Neural cell (in vitro differentiated cells): ENCODE measurements around the gene MYCBP. TPM values are rescaled to one million over a fixed set of nuclear protein-coding genes. Genes with fewer than 3 reads are reported as not detected.
"Not testable (repeated sequence)": the region's sequence is repeated elsewhere in the genome, so short reads cannot be mapped to it uniquely, and the experiment has no call there.

ENCODE experiments used
- H2AFZ ChIP-seq: fragments of 200-600, 300-800 bp; sonication (generic), shearing (Covaris generic); 2 replicates; pipeline ENCODE4 v1.6.0; 2014; ENCODE audit warnings: low read depth, mild to moderate bottlenecking, antibody characterized with exemption, low read length, moderate library complexity
- H3F3A ChIP-seq: fragments of 200-600 bp; shearing (Covaris generic); 2 replicates; pipeline ENCODE4 v1.6.1; 2016; ENCODE audit warnings: mild to moderate bottlenecking, moderate library complexity, mixed read lengths, antibody characterized with exemption, low read length; ENCODE audit not compliant: insufficient read depth, poor library complexity, severe bottlenecking
- H3K27ac ChIP-seq: fragments of 200-600, 300-800 bp; sonication (generic), shearing (Covaris generic); 2 replicates; pipeline ENCODE4 v1.5.1; 2014; ENCODE audit warnings: mild to moderate bottlenecking, low read length, moderate library complexity
- H3K27me3 ChIP-seq: fragments of 300-800, 200-600 bp; sonication (generic), shearing (Covaris generic); 2 replicates; pipeline ENCODE4 v1.6.0; 2014; ENCODE audit warnings: mild to moderate bottlenecking, low read depth, low read length, moderate library complexity; ENCODE audit not compliant: insufficient read depth
- H3K36me3 ChIP-seq: fragments of 300-800, 200-600 bp; sonication (generic), shearing (Covaris generic); 2 replicates; pipeline ENCODE4 v1.5.1; 2014; ENCODE audit warnings: mild to moderate bottlenecking, antibody characterized with exemption, low read length, moderate library complexity; ENCODE audit not compliant: insufficient read depth
- H3K4me2 ChIP-seq: fragments of 300-800, 200-600 bp; sonication (generic), shearing (Covaris generic); 2 replicates; pipeline ENCODE4 v1.6.0; 2014; ENCODE audit warnings: mild to moderate bottlenecking, low read length
- H3K4me3 ChIP-seq: fragments of 300-800, 200-600 bp; sonication (generic), shearing (Covaris generic); 2 replicates; pipeline ENCODE4 v1.5.1; 2014; ENCODE audit warnings: mild to moderate bottlenecking, low read length, moderate library complexity
- H3K79me2 ChIP-seq: fragments of 200-600 bp; shearing (Covaris generic); replicated peaks from 2 replicates; pipeline ENCODE4 v1.6.0; 2014; ENCODE audit warnings: mild to moderate bottlenecking, low read length, moderate library complexity; ENCODE audit not compliant: insufficient read depth
- H3K9ac ChIP-seq: fragments of 300-800, 200-600 bp; sonication (generic), shearing (Covaris generic); 2 replicates; pipeline ENCODE4 v1.6.1; 2016; ENCODE audit warnings: mild to moderate bottlenecking, low read length, mixed read lengths
- H3K9me2 ChIP-seq: fragments of 200-600 bp; shearing (Covaris generic); 2 replicates; pipeline ENCODE4 v1.6.1; 2016; ENCODE audit warnings: mild to moderate bottlenecking, low read length, mixed read lengths; ENCODE audit not compliant: insufficient read depth
- H3K9me3 ChIP-seq: fragments of 200-600, 300-800 bp; sonication (generic), shearing (Covaris generic); 2 replicates; pipeline ENCODE4 v1.6.1; 2016; ENCODE audit warnings: mild to moderate bottlenecking, mixed run types, low read length, moderate library complexity, mixed read lengths
- H4K20me1 ChIP-seq: fragments of 200-600 bp; shearing (Covaris generic); 2 replicates; pipeline ENCODE4 v1.6.1; 2016; ENCODE audit warnings: mild to moderate bottlenecking, mixed run types; ENCODE audit not compliant: insufficient read depth
- EP300 ChIP-seq: fragments of 450-650 bp; conservative IDR thresholded peaks from 2 replicates; pipeline ENCODE4 v1.6.1; 2014; ENCODE audit warnings: antibody characterized with exemption, mild to moderate bottlenecking, moderate library complexity; ENCODE audit not compliant: poor library complexity, severe bottlenecking
- MXI1 ChIP-seq: fragments of 450-650 bp; conservative IDR thresholded peaks from 2 replicates; pipeline ENCODE4 v1.6.1; 2014; ENCODE audit warnings: antibody characterized with exemption, mild to moderate bottlenecking; ENCODE audit not compliant: poor library complexity, severe bottlenecking
- POLR2AphosphoS5 ChIP-seq: IDR thresholded peaks from 2 replicates; pipeline ENCODE4 v1.6.1; 2012
- RAD21 ChIP-seq: fragments of 450-650 bp; conservative IDR thresholded peaks from 2 replicates; pipeline ENCODE4 v1.6.1; 2014; ENCODE audit warnings: antibody characterized with exemption, mild to moderate bottlenecking, moderate library complexity
- polyA plus RNA-seq: library from polyadenylated mRNA; depleted of rRNA; stranded (reverse); fragments of >200 nt; gene quantifications from 2 replicates; pipeline ENCODE4 v1.2.3, GENCODE V29; 2014
- TF ChIP-seq, protein P1 (sequence below): IDR thresholded peaks from 2 replicates; pipeline ENCODE4 v1.6.1; 2012; ENCODE audit warnings: borderline replicate concordance
- TF ChIP-seq, protein P2 (sequence below): fragments of 450-650 bp; IDR thresholded peaks from 2 replicates; pipeline ENCODE4 v1.5.1; 2014; ENCODE audit warnings: antibody characterized with exemption, mild to moderate bottlenecking, moderate library complexity; ENCODE audit not compliant: poor library complexity, severe bottlenecking

MYCBP gene
- polyA plus RNA-seq, 1 donor from 2014 or later, result 3.0 TPM

DNA sequence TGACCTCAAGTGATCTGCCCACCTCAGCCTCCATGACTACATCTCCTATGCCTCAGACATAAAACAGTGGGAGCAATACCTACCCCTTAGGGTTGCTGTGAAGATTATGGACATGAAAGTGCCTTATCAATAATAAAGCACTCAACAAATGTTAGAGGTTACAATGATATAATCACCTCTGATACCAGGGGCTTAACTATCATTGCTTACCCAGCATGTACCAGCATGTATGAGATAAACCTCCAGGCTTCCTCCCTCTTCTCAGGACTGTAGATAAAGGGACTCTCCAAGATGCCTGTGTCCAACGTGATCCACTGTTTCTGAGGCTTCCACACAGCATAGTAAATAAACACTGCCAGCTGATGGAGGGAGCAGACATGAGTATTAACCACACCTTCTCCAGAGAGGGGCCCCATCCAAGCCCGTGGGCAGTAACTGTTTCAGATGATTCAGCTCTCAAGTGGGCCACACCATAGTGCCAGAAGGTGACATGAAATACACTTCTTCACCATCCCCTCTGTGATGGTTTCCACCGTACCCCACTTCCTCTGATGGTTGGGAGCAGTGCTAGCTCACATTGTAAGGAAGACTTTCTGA, 42.3 kb upstream of the MYCBP start:
- Histone ChIP-seq H3K27me3 (no peaks in the 10 kb centered on the region), H3K9me3 (peaks cover 3% of the 10 kb centered on the region), H3K27ac (no peak overlapping the region), H3K4me3 (no peak overlapping the region), H3K79me2 (no peaks in the 10 kb centered on the region), H3K4me2 (no peak overlapping the region), H3K36me3 (no peaks in the 10 kb centered on the region), H3K9me2 (no peaks in the 10 kb centered on the region), H2AFZ (no peak overlapping the region), H3K9ac (no peak overlapping the region), H4K20me1 (no peaks in the 10 kb centered on the region), H3F3A (no peaks in the 10 kb centered on the region)
- TF ChIP-seq POLR2AphosphoS5 (no peak), EP300 (no peak), RAD21 (no peak)
- TF ChIP-seq, protein P1, sequence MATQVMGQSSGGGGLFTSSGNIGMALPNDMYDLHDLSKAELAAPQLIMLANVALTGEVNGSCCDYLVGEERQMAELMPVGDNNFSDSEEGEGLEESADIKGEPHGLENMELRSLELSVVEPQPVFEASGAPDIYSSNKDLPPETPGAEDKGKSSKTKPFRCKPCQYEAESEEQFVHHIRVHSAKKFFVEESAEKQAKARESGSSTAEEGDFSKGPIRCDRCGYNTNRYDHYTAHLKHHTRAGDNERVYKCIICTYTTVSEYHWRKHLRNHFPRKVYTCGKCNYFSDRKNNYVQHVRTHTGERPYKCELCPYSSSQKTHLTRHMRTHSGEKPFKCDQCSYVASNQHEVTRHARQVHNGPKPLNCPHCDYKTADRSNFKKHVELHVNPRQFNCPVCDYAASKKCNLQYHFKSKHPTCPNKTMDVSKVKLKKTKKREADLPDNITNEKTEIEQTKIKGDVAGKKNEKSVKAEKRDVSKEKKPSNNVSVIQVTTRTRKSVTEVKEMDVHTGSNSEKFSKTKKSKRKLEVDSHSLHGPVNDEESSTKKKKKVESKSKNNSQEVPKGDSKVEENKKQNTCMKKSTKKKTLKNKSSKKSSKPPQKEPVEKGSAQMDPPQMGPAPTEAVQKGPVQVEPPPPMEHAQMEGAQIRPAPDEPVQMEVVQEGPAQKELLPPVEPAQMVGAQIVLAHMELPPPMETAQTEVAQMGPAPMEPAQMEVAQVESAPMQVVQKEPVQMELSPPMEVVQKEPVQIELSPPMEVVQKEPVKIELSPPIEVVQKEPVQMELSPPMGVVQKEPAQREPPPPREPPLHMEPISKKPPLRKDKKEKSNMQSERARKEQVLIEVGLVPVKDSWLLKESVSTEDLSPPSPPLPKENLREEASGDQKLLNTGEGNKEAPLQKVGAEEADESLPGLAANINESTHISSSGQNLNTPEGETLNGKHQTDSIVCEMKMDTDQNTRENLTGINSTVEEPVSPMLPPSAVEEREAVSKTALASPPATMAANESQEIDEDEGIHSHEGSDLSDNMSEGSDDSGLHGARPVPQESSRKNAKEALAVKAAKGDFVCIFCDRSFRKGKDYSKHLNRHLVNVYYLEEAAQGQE, result no peak

DNA sequence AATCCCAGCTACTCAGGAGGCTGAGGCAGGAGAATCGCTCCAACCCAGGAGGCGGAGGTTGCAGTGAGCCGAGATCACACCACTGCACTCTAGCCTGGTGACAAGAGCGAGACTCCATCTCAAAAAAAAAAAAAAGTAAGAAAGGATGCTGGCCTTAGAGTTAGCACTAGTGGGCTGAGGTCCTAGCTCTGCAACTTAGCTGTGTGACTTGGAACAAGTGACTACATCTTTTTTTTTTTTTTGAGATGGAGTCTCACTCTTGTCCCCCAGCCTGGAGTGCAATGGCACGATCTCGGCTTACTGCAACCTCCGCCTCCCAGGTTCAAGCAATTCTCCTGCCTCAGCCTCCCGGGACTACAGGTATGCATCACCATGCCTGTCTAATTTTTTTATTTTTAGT, 41.8 kb upstream of the MYCBP start:
- not testable (repeated sequence) for H3K4me2 ChIP-seq, H3K79me2 ChIP-seq, H3K9ac ChIP-seq, H3K4me3 ChIP-seq, H2AFZ ChIP-seq, H3K9me2 ChIP-seq, H3K27ac ChIP-seq, H3K9me3 ChIP-seq, H4K20me1 ChIP-seq, H3K36me3 ChIP-seq, H3K27me3 ChIP-seq, H3F3A ChIP-seq

DNA sequence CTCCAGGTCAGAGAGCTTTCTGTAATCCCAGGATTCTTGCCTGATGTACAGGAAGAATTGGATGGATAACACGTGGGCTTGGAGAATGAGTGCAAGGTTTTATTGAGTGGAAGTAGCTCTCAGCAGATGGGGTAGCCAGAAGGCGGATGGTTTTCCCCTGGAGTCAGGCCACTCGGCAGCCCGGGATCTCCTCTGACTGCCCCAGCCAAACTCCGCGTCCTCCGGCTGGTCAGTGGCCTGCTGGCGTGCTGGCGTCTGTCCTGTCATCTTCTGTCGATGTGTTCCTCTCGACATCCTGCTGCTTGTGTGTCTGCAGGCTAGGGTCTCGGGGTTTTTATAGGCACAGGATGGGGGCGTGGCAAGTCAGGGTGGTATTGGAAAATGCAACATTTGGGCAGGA, 35.7 kb upstream of the MYCBP start:
- Histone ChIP-seq H3K36me3 (no peaks in the 10 kb centered on the region), H3K9me2 (no peaks in the 10 kb centered on the region), H2AFZ (no peak overlapping the region), H3F3A (no peaks in the 10 kb centered on the region), H3K79me2 (no peaks in the 10 kb centered on the region), H3K4me2 (no peak overlapping the region), H4K20me1 (no peaks in the 10 kb centered on the region), H3K27ac (no peak overlapping the region), H3K27me3 (no peaks in the 10 kb centered on the region), H3K9ac (no peak overlapping the region), H3K9me3 (peaks cover 3% of the 10 kb centered on the region), H3K4me3 (no peak overlapping the region)
- TF ChIP-seq, protein P2, sequence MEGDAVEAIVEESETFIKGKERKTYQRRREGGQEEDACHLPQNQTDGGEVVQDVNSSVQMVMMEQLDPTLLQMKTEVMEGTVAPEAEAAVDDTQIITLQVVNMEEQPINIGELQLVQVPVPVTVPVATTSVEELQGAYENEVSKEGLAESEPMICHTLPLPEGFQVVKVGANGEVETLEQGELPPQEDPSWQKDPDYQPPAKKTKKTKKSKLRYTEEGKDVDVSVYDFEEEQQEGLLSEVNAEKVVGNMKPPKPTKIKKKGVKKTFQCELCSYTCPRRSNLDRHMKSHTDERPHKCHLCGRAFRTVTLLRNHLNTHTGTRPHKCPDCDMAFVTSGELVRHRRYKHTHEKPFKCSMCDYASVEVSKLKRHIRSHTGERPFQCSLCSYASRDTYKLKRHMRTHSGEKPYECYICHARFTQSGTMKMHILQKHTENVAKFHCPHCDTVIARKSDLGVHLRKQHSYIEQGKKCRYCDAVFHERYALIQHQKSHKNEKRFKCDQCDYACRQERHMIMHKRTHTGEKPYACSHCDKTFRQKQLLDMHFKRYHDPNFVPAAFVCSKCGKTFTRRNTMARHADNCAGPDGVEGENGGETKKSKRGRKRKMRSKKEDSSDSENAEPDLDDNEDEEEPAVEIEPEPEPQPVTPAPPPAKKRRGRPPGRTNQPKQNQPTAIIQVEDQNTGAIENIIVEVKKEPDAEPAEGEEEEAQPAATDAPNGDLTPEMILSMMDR, result no peak
- TF ChIP-seq, protein P1, result no peak
- TF ChIP-seq RAD21 (no peak), MXI1 (no peak)
